HEK293 (cell line): ENCODE results near the gene ATAD1.

ENCODE experiments used
- BCL11A ChIP-seq: fragments of 450-650 bp; formaldehyde crosslinking; IDR thresholded peaks from 2 replicates; pipeline ENCODE4 v1.5.1; 2016; ENCODE audit warnings: low read depth, missing biosample characterization, missing genetic modification characterization
- HOXC10 ChIP-seq: sonication (generic); formaldehyde crosslinking; IDR thresholded peaks from 2 replicates; pipeline ENCODE4 v1.8.1; 2023; ENCODE audit warnings: mild to moderate bottlenecking, missing genetic modification reagents
- HOXD13 ChIP-seq: sonication (generic); formaldehyde crosslinking; IDR thresholded peaks from 2 replicates; pipeline ENCODE4 v1.8.0; 2022; ENCODE audit warnings: missing genetic modification reagents, borderline replicate concordance
- IKZF3 ChIP-seq: fragments of 450-650 bp; IDR thresholded peaks from 2 replicates; pipeline ENCODE4 v1.5.0; 2018; ENCODE audit warnings: missing biosample characterization, mild to moderate bottlenecking, missing genetic modification characterization, moderate library complexity
- TRIM28 ChIP-seq: IDR thresholded peaks from 2 replicates; pipeline ENCODE4 v1.6.1; 2011; ENCODE audit warnings: low read length, control low read depth, borderline replicate concordance
- YY2 ChIP-seq: fragments of 450-650 bp; formaldehyde crosslinking; IDR thresholded peaks from 2 replicates; pipeline ENCODE4 v1.5.1; 2016; ENCODE audit warnings: missing biosample characterization, missing genetic modification characterization
- ZBTB11 ChIP-seq: fragments of 450-650 bp; formaldehyde crosslinking; conservative IDR thresholded peaks from 2 replicates; pipeline ENCODE4 v1.5.1; 2016; ENCODE audit warnings: low read depth, missing biosample characterization, missing genetic modification characterization
- ZBTB48 ChIP-seq: fragments of 450-650 bp; formaldehyde crosslinking; IDR thresholded peaks from 2 replicates; pipeline ENCODE4 v1.5.1; 2016; ENCODE audit warnings: missing biosample characterization, missing genetic modification characterization
- ZBTB7A ChIP-seq: fragments of 450-650 bp; formaldehyde crosslinking; IDR thresholded peaks from 2 replicates; pipeline ENCODE4 v1.5.1; 2016; ENCODE audit warnings: low read depth, missing biosample characterization, missing genetic modification characterization
- ZNF138 ChIP-seq: fragments of 450-650 bp; formaldehyde crosslinking; IDR thresholded peaks from 2 replicates; pipeline ENCODE4 v1.5.1; 2016; ENCODE audit warnings: missing biosample characterization, missing genetic modification characterization, borderline replicate concordance
- ZNF140 ChIP-seq: fragments of 450-650 bp; formaldehyde crosslinking; IDR thresholded peaks from 2 replicates; pipeline ENCODE4 v1.5.1; 2016; ENCODE audit warnings: missing biosample characterization, missing genetic modification characterization
- ZNF311 ChIP-seq: fragments of 450-650 bp; formaldehyde crosslinking; IDR thresholded peaks from 2 replicates; pipeline ENCODE4 v1.5.1; 2017; ENCODE audit warnings: missing biosample characterization, missing genetic modification characterization, borderline replicate concordance
- ZNF335 ChIP-seq: fragments of 450-650 bp; formaldehyde crosslinking; conservative IDR thresholded peaks from 2 replicates; pipeline ENCODE4 v1.5.1; 2016; ENCODE audit warnings: missing biosample characterization, missing genetic modification characterization
- ZNF354C ChIP-seq: fragments of 450-650 bp; formaldehyde crosslinking; IDR thresholded peaks from 2 replicates; pipeline ENCODE4 v1.5.1; 2016; ENCODE audit warnings: missing biosample characterization, missing genetic modification characterization, low read depth, borderline replicate concordance
- ZNF629 ChIP-seq: fragments of 450-650 bp; formaldehyde crosslinking; IDR thresholded peaks from 2 replicates; pipeline ENCODE4 v1.5.1; 2017; ENCODE audit warnings: missing biosample characterization, missing genetic modification characterization
- ZNF664 ChIP-seq: fragments of 450-650 bp; formaldehyde crosslinking; IDR thresholded peaks from 2 replicates; pipeline ENCODE4 v1.5.1; 2016; ENCODE audit warnings: missing biosample characterization, missing genetic modification characterization
- ZNF830 ChIP-seq: fragments of 450-650 bp; IDR thresholded peaks from 2 replicates; pipeline ENCODE4 v1.5.0; 2018; ENCODE audit warnings: missing biosample characterization, missing genetic modification characterization, low read depth, mild to moderate bottlenecking, moderate library complexity
- ZSCAN23 ChIP-seq: fragments of 450-650 bp; formaldehyde crosslinking; IDR thresholded peaks from 2 replicates; pipeline ENCODE4 v1.5.1; 2016; ENCODE audit warnings: missing biosample characterization, missing genetic modification characterization
- ZSCAN30 ChIP-seq: fragments of 450-650 bp; IDR thresholded peaks from 2 replicates; pipeline ENCODE4 v1.5.1; 2018; ENCODE audit warnings: missing biosample characterization, mild to moderate bottlenecking, missing genetic modification characterization, moderate library complexity
- TF ChIP-seq, protein P1 (sequence below): fragments of 450-650 bp; formaldehyde crosslinking; IDR thresholded peaks from 2 replicates; pipeline ENCODE4 v1.5.1; 2016; ENCODE audit warnings: missing biosample characterization, missing genetic modification characterization, borderline replicate concordance
- TF ChIP-seq, protein P2 (sequence below): fragments of 450-650 bp; formaldehyde crosslinking; IDR thresholded peaks from 2 replicates; pipeline ENCODE4 v1.5.1; 2017; ENCODE audit warnings: missing biosample characterization, mild to moderate bottlenecking, missing genetic modification characterization, moderate library complexity
- TF ChIP-seq, protein P3 (sequence below): fragments of 450-650 bp; formaldehyde crosslinking; IDR thresholded peaks from 2 replicates; pipeline ENCODE4 v1.5.1; 2016; ENCODE audit warnings: missing biosample characterization, missing genetic modification characterization, low read depth
- TF ChIP-seq, protein P4 (sequence below): fragments of 450-650 bp; formaldehyde crosslinking; IDR thresholded peaks from 2 replicates; pipeline ENCODE4 v1.5.1; 2016; ENCODE audit warnings: missing biosample characterization, missing genetic modification characterization
- TF ChIP-seq, protein P5 (sequence below): fragments of 450-650 bp; IDR thresholded peaks from 2 replicates; pipeline ENCODE4 v1.5.1; 2018; ENCODE audit warnings: missing biosample characterization, mild to moderate bottlenecking, missing genetic modification characterization

The ATAD1 gene

GRCh38 chr10:87863053-87863943 lies 45.3 kb upstream of the ATAD1 start, which contains the start of the genes KLLN and PTEN (continued):
- TF ChIP-seq ZNF629 (tag by site-specific recombination) (peak; percentile 17; the same call in 1 of the 2 replicates), ZBTB7A (0 out of 2 replicates have a peak, but pooled peaks have one; percentile 22), YY2 (peak; percentile 76), ZSCAN23 (tag by site-specific recombination) (no peak), ZNF664 (no peak), ZNF311 (tag by site-specific recombination) (no peak), ZBTB48 (tag by site-specific recombination) (peak; percentile 78; the same call in 1 of the 2 replicates), HOXD13 (CRISPR knock-in tag) (no peak), ZNF354C (no peak), ZNF830 (tag by site-specific recombination) (no peak), ZNF140 (tag by site-specific recombination) (no peak), ZNF335 (tag by site-specific recombination) (peak; percentile 68), HOXC10 (CRISPR knock-in tag) (no peak), IKZF3 (peak; percentile 92), ZNF138 (tag by site-specific recombination) (no peak), ZSCAN30 (tag by site-specific recombination) (peak; percentile 99), TRIM28 (no peak; the same call in 1 of the 2 replicates), BCL11A (tag by site-specific recombination) (no peak), ZBTB11 (no peak)
- TF ChIP-seq, protein P1, sequence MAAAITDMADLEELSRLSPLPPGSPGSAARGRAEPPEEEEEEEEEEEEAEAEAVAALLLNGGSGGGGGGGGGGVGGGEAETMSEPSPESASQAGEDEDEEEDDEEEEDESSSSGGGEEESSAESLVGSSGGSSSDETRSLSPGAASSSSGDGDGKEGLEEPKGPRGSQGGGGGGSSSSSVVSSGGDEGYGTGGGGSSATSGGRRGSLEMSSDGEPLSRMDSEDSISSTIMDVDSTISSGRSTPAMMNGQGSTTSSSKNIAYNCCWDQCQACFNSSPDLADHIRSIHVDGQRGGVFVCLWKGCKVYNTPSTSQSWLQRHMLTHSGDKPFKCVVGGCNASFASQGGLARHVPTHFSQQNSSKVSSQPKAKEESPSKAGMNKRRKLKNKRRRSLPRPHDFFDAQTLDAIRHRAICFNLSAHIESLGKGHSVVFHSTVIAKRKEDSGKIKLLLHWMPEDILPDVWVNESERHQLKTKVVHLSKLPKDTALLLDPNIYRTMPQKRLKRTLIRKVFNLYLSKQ (tag by site-specific recombination) = no peak
- TF ChIP-seq, protein P2, sequence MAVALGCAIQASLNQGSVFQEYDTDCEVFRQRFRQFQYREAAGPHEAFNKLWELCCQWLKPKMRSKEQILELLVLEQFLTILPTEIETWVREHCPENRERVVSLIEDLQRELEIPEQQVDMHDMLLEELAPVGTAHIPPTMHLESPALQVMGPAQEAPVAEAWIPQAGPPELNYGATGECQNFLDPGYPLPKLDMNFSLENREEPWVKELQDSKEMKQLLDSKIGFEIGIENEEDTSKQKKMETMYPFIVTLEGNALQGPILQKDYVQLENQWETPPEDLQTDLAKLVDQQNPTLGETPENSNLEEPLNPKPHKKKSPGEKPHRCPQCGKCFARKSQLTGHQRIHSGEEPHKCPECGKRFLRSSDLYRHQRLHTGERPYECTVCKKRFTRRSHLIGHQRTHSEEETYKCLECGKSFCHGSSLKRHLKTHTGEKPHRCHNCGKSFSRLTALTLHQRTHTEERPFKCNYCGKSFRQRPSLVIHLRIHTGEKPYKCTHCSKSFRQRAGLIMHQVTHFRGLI (tag by site-specific recombination) = no peak; the same call in 1 of the 2 replicates
- TF ChIP-seq, protein P3, sequence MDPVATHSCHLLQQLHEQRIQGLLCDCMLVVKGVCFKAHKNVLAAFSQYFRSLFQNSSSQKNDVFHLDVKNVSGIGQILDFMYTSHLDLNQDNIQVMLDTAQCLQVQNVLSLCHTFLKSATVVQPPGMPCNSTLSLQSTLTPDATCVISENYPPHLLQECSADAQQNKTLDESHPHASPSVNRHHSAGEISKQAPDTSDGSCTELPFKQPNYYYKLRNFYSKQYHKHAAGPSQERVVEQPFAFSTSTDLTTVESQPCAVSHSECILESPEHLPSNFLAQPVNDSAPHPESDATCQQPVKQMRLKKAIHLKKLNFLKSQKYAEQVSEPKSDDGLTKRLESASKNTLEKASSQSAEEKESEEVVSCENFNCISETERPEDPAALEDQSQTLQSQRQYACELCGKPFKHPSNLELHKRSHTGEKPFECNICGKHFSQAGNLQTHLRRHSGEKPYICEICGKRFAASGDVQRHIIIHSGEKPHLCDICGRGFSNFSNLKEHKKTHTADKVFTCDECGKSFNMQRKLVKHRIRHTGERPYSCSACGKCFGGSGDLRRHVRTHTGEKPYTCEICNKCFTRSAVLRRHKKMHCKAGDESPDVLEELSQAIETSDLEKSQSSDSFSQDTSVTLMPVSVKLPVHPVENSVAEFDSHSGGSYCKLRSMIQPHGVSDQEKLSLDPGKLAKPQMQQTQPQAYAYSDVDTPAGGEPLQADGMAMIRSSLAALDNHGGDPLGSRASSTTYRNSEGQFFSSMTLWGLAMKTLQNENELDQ (tag by site-specific recombination) = no peak
- TF ChIP-seq, protein P4, sequence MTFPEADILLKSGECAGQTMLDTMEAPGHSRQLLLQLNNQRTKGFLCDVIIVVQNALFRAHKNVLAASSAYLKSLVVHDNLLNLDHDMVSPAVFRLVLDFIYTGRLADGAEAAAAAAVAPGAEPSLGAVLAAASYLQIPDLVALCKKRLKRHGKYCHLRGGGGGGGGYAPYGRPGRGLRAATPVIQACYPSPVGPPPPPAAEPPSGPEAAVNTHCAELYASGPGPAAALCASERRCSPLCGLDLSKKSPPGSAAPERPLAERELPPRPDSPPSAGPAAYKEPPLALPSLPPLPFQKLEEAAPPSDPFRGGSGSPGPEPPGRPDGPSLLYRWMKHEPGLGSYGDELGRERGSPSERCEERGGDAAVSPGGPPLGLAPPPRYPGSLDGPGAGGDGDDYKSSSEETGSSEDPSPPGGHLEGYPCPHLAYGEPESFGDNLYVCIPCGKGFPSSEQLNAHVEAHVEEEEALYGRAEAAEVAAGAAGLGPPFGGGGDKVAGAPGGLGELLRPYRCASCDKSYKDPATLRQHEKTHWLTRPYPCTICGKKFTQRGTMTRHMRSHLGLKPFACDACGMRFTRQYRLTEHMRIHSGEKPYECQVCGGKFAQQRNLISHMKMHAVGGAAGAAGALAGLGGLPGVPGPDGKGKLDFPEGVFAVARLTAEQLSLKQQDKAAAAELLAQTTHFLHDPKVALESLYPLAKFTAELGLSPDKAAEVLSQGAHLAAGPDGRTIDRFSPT (tag by site-specific recombination) = 0 out of 2 replicates have a peak, but pooled peaks have one; percentile 37
- TF ChIP-seq, protein P5, sequence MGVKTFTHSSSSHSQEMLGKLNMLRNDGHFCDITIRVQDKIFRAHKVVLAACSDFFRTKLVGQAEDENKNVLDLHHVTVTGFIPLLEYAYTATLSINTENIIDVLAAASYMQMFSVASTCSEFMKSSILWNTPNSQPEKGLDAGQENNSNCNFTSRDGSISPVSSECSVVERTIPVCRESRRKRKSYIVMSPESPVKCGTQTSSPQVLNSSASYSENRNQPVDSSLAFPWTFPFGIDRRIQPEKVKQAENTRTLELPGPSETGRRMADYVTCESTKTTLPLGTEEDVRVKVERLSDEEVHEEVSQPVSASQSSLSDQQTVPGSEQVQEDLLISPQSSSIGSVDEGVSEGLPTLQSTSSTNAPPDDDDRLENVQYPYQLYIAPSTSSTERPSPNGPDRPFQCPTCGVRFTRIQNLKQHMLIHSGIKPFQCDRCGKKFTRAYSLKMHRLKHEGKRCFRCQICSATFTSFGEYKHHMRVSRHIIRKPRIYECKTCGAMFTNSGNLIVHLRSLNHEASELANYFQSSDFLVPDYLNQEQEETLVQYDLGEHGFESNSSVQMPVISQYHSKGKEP (tag by site-specific recombination) = peak; percentile 100
